HepG2 (cell line): ENCODE results near the gene CPB2. TPM values are rescaled to one million over a fixed set of nuclear protein-coding genes. Genes with fewer than 3 reads are reported as not detected.

ENCODE experiments used
- ATF1 ChIP-seq: IDR thresholded peaks from 2 replicates; pipeline ENCODE4 v1.6.1; 2016; ENCODE audit warnings: mild to moderate bottlenecking, control low read depth
- CEBPB ChIP-seq: IDR thresholded peaks from 2 replicates; pipeline ENCODE4 v1.6.1; 2011; ENCODE audit warnings: low read depth, low read length, improper control_type of control experiment, borderline replicate concordance
- CREM ChIP-seq, 2 experiments: sonication (generic) in 1 of 2; formaldehyde crosslinking in 1 of 2; IDR thresholded peaks; 2 replicates each; pipeline versions ENCODE4 v1.4.0 to v1.6.1; 2016 to 2020; ENCODE audit warnings: antibody characterized with exemption in 1 of 2, mild to moderate bottlenecking in 1 of 2, missing genetic modification reagents in 1 of 2
- ETV6 ChIP-seq: sonication (generic); formaldehyde crosslinking; conservative IDR thresholded peaks from 2 replicates; pipeline ENCODE4 v1.4.0; 2020; ENCODE audit warnings: missing genetic modification reagents
- FOXJ3 ChIP-seq: sonication (generic); formaldehyde crosslinking; IDR thresholded peaks from 2 replicates; pipeline ENCODE4 v1.4.0; 2020; ENCODE audit warnings: missing genetic modification reagents, mild to moderate bottlenecking, borderline replicate concordance
- FOXP4 ChIP-seq: sonication (generic); formaldehyde crosslinking; IDR thresholded peaks from 2 replicates; pipeline ENCODE4 v1.4.0; 2020; ENCODE audit warnings: missing genetic modification reagents
- HDAC1 ChIP-seq: sonication (generic); formaldehyde crosslinking; IDR thresholded peaks from 2 replicates; pipeline ENCODE4 v1.5.1; 2020; ENCODE audit warnings: mild to moderate bottlenecking, missing genetic modification reagents
- HNF1A ChIP-seq, 2 experiments: sonication (generic) in 1 of 2; formaldehyde crosslinking in 1 of 2; IDR thresholded peaks; 2 replicates each; pipeline versions ENCODE4 v1.4.0 to v1.6.1; 2016 to 2020; ENCODE audit warnings: borderline replicate concordance in 1 of 2, low read depth in 1 of 2, mild to moderate bottlenecking in 1 of 2, missing genetic modification reagents in 1 of 2
- HOXA3 ChIP-seq: sonication (generic); formaldehyde crosslinking; IDR thresholded peaks from 2 replicates; pipeline ENCODE4 v1.5.0; 2020; ENCODE audit warnings: missing genetic modification reagents
- MEF2D ChIP-seq: sonication (generic); formaldehyde crosslinking; IDR thresholded peaks from 2 replicates; pipeline ENCODE4 v1.5.1; 2020; ENCODE audit warnings: mild to moderate bottlenecking, missing genetic modification reagents
- MIER2 ChIP-seq: IDR thresholded peaks from 2 replicates; pipeline ENCODE4 v1.6.1; 2016; ENCODE audit warnings: missing biosample characterization, missing genetic modification reagents
- RCOR2 ChIP-seq: IDR thresholded peaks from 2 replicates; pipeline ENCODE4 v1.6.1; 2016; ENCODE audit warnings: missing biosample characterization, missing genetic modification reagents
- SAP130 ChIP-seq: IDR thresholded peaks from 2 replicates; pipeline ENCODE4 v1.6.1; 2016; ENCODE audit warnings: low read depth
- SP4 ChIP-seq: sonication (generic); formaldehyde crosslinking; IDR thresholded peaks from 2 replicates; pipeline ENCODE4 v1.8.1; 2023; ENCODE audit warnings: mild to moderate bottlenecking, missing genetic modification reagents
- TARDBP ChIP-seq: sonication (generic); formaldehyde crosslinking; IDR thresholded peaks from 2 replicates; pipeline ENCODE4 v1.8.0; 2022; ENCODE audit warnings: mild to moderate bottlenecking, missing genetic modification reagents
- ZBTB3 ChIP-seq: sonication (generic); formaldehyde crosslinking; IDR thresholded peaks from 2 replicates; pipeline ENCODE4 v1.4.0; 2020; ENCODE audit warnings: low read depth, mild to moderate bottlenecking, moderate library complexity, missing genetic modification reagents, borderline replicate concordance
- ZGPAT ChIP-seq: IDR thresholded peaks from 2 replicates; pipeline ENCODE4 v1.6.1; 2016; ENCODE audit warnings: mild to moderate bottlenecking
- ZNF230 ChIP-seq: sonication (generic); formaldehyde crosslinking; IDR thresholded peaks from 2 replicates; pipeline ENCODE4 v1.4.0; 2020; ENCODE audit warnings: mild to moderate bottlenecking, missing genetic modification reagents
- ZNF430 ChIP-seq: sonication (generic); formaldehyde crosslinking; IDR thresholded peaks from 2 replicates; pipeline ENCODE4 v1.9.0; 2021; ENCODE audit warnings: mild to moderate bottlenecking, missing genetic modification reagents
- ZNF510 ChIP-seq: sonication (generic); formaldehyde crosslinking; IDR thresholded peaks from 2 replicates; pipeline ENCODE4 v1.4.0; 2020; ENCODE audit warnings: low read depth, mild to moderate bottlenecking, missing genetic modification reagents
- ZNF614 ChIP-seq: IDR thresholded peaks from 2 replicates; pipeline ENCODE4 v1.6.1; 2018; ENCODE audit warnings: missing biosample characterization, missing genetic modification reagents, inconsistent platforms, borderline replicate concordance
- ZNF713 ChIP-seq: sonication (generic); formaldehyde crosslinking; IDR thresholded peaks from 2 replicates; pipeline ENCODE4 v1.4.0; 2020; ENCODE audit warnings: mild to moderate bottlenecking, missing genetic modification reagents
- ZNF784 ChIP-seq: sonication (generic); formaldehyde crosslinking; IDR thresholded peaks from 2 replicates; pipeline ENCODE4 v1.5.1; 2020; ENCODE audit warnings: missing genetic modification reagents, mild to moderate bottlenecking, borderline replicate concordance
- polyA plus RNA-seq, 8 experiments: library from polyadenylated mRNA; depleted of rRNA in 3 of 8; stranded (reverse) in 7 of 8; unstranded in 1 of 8; fragments of >200 nt; fragmentation: Illumina TruSeq in 4 of 8; extraction: Trizol in 4 of 8; gene quantifications; 2 replicates each; pipeline versions ENCODE4 v1.2.1 to v1.2.3, GENCODE V29; 2011 to 2016; ENCODE audit warnings: low read depth in 4 of 8, missing spikeins in 1 of 8, mixed read lengths in 1 of 8; ENCODE audit not compliant: insufficient read depth in 1 of 8
- total RNA-seq, 5 experiments: library from RNA; depleted of rRNA; stranded (reverse); fragments of >200 nt; fragmentation: Illumina TruSeq; extraction: Trizol; gene quantifications; 2 replicates each; pipeline ENCODE4 v1.2.3, GENCODE V29; 2016; ENCODE audit warnings: low read depth in 1 of 5

The CPB2 gene
- total and polyA plus RNA-seq, 2 of the 13 experiments (the other 11 are each of a cell fraction or from before 2014, with no cell fraction given): 125 to 140 TPM

GRCh38 chr13:46109451-46109850, 4.6 kb upstream of the CPB2 start (continued):
- TF ChIP-seq HNF1A (IDR thresholded peaks at IDR 0.05; ENCODE audit: low read depth) (peak; percentile 63; the same call in 1 of the 2 replicates), HNF1A (CRISPR knock-in tag; IDR thresholded peaks at IDR 0.05; ENCODE audit: borderline replicate concordance) (peak; percentile 96), HDAC1 (CRISPR knock-in tag) (peak; percentile 80), ZNF614 (CRISPR knock-in tag) (0 out of 2 replicates have a peak, but pooled peaks have one; percentile 28), FOXP4 (peak; percentile 85), HOXA3 (CRISPR knock-in tag) (peak; percentile 86), ZNF430 (peak; percentile 47; the same call in 1 of the 2 replicates), RCOR2 (peak; percentile 88), SAP130 (CRISPR knock-in tag) (peak; percentile 83), ZNF510 (no peak), SP4 (CRISPR knock-in tag) (0 out of 2 replicates have a peak, but pooled peaks have one; percentile 34), ZNF230 (CRISPR knock-in tag) (peak; percentile 69; the same call in 1 of the 2 replicates), TARDBP (CRISPR knock-in tag) (peak; percentile 80; the same call in 1 of the 2 replicates), CEBPB (no peak), MEF2D (CRISPR knock-in tag) (peak; percentile 66; the same call in 1 of the 2 replicates), CREM (IDR thresholded peaks at IDR 0.05) (peak; percentile 93), CREM (CRISPR knock-in tag; IDR thresholded peaks at IDR 0.05) (no peak), ZNF784 (CRISPR knock-in tag) (no peak), ETV6 (CRISPR knock-in tag) (no peak), FOXJ3 (CRISPR knock-in tag) (peak; percentile 69; the same call in 1 of the 2 replicates), ZNF713 (0 out of 2 replicates have a peak, but pooled peaks have one; percentile 44), ZGPAT (CRISPR knock-in tag) (peak; percentile 57), ATF1 (CRISPR knock-in tag) (peak; percentile 71), MIER2 (no peak), ZBTB3 (CRISPR knock-in tag) (0 out of 2 replicates have a peak, but pooled peaks have one; percentile 30)
